ENCODE results near the gene PANK4. TPM values are rescaled to one million over a fixed set of nuclear protein-coding genes. Genes with fewer than 3 reads are reported as not detected.

Gene PANK4
- total RNA-seq, 1 experiment from 2014 or later = 32.2 TPM

DNA sequence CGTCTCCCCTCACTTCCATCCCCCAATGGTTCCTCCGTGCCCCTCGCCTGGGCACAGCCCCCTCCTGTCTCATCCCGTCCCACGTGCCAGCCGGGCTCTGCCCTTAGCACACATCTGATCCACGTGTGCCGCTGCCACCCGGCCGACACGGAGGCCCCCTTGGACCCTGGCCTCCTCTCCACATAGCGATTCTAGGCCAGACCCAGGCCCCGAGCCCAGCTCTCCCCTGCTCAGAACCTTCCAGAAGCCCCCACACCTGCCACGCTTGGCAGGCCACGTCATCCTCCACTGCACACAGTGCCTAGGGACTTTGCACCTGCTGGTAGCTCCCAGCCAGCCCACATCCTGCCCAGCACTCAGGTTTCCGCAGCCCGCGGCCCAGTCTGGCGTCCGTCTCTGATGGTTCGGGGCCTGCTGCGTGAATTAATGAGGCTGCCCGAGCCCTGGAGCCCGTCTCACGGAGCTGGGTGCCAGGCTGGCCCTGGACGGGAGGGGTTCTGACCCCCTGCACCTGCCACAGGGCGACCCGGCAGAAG is 30.2 kb downstream of the PANK4 start:
- Histone ChIP-seq H2BK20ac (ENCODE audit: low read depth, low read length, poor library complexity, severe bottlenecking) (no peak overlapping the region), H4K20me1 (ENCODE audit: control insufficient read depth, insufficient read depth, insufficient read length) (no peaks in the 10 kb centered on the region), H4K8ac (replicated peaks; ENCODE audit: insufficient read length, low read depth, low read length) (no peak overlapping the region), H4K5ac (ENCODE audit: insufficient read length, low read depth, low read length) (no peak overlapping the region), H3K4ac (ENCODE audit: low read depth, low read length) (no peak overlapping the region), H3K4me1 (ENCODE audit: insufficient read depth, low read length) (no peaks in the 10 kb centered on the region), H3K23me2 (ENCODE audit: insufficient read length, low read depth, low read length, poor library complexity, severe bottlenecking) (no peaks in the 10 kb centered on the region), H3K4me2 (ENCODE audit: insufficient read depth, insufficient read length, low read length) (no peak overlapping the region), H3K14ac (ENCODE audit: insufficient read depth, low read length) (no peak overlapping the region), H2BK15ac (ENCODE audit: low read depth, low read length) (no peak overlapping the region), H4K91ac (ENCODE audit: insufficient read length, low read depth, low read length) (no peak overlapping the region), H3K27ac (ENCODE audit: insufficient read length, low read depth, low read length) (no peak overlapping the region), H3K18ac (ENCODE audit: insufficient read length, low read depth, low read length) (no peak overlapping the region), H3T11ph (ENCODE audit: low read length) (no peak overlapping the region), H3K23ac (ENCODE audit: insufficient read length, low read depth, low read length) (no peak overlapping the region), H3K79me1 (ENCODE audit: insufficient read depth, low read depth, low read length, poor library complexity, severe bottlenecking) (no peaks in the 10 kb centered on the region), H3K79me2 (ENCODE audit: insufficient read depth, low read length) (no peaks in the 10 kb centered on the region), H2BK5ac (ENCODE audit: insufficient read length, low read length) (no peak overlapping the region), H2AFZ (ENCODE audit: low read length) (no peak overlapping the region), H2BK12ac (ENCODE audit: insufficient read length, low read depth, low read length) (no peak overlapping the region), H3K9me3 (ENCODE audit: control insufficient read depth, low read depth, low read length) (no peaks in the 10 kb centered on the region), H3K56ac (ENCODE audit: insufficient read length, low read depth, low read length) (no peak overlapping the region), H2BK120ac (ENCODE audit: low read depth, low read length, poor library complexity, severe bottlenecking) (no peak overlapping the region), H3K27me3 (ENCODE audit: insufficient read depth, low read length) (no peaks in the 10 kb centered on the region), H2AK5ac (ENCODE audit: insufficient read length, low read length) (no peak overlapping the region), H3K9ac (ENCODE audit: extremely low read depth, insufficient read length, low read length) (no peak overlapping the region)
- H3K27me3 Mint-ChIP-seq (ENCODE audit: low read depth) = peaks cover 25% of the 10 kb centered on the region
- no peaks in the 10 kb centered on the region for H3K9me3 Mint-ChIP-seq
- no peak for DNase-seq
- TF ChIP-seq, protein P1, sequence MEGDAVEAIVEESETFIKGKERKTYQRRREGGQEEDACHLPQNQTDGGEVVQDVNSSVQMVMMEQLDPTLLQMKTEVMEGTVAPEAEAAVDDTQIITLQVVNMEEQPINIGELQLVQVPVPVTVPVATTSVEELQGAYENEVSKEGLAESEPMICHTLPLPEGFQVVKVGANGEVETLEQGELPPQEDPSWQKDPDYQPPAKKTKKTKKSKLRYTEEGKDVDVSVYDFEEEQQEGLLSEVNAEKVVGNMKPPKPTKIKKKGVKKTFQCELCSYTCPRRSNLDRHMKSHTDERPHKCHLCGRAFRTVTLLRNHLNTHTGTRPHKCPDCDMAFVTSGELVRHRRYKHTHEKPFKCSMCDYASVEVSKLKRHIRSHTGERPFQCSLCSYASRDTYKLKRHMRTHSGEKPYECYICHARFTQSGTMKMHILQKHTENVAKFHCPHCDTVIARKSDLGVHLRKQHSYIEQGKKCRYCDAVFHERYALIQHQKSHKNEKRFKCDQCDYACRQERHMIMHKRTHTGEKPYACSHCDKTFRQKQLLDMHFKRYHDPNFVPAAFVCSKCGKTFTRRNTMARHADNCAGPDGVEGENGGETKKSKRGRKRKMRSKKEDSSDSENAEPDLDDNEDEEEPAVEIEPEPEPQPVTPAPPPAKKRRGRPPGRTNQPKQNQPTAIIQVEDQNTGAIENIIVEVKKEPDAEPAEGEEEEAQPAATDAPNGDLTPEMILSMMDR (conservative IDR thresholded peaks at IDR 0.05) = no peak
- WGBS (ENCODE audit: extremely low coverage, insufficient read length, low lambda C conversion rate) = no CpG with 5 or more reads among the region's 28 CpGs
- H3K4me3 Mint-ChIP-seq = no peak overlapping the region
- no peak overlapping the region for H3K27ac Mint-ChIP-seq
- 0 out of 4 replicates have a peak, but pooled peaks cover 0 to 3% of the 10 kb centered on the region in 2 experiments for H3K4me1 Mint-ChIP-seq
- no peaks in the 10 kb centered on the region for H3K36me3 Mint-ChIP-seq (ENCODE audit: insufficient read depth in 1 of 3, low read depth in 3 of 3)
